Brain microvascular endothelial cell (primary cell): Measurements from ENCODE around the gene ZFHX3.

Experiments
- DNase-seq: peaks from one replicate; pipeline ENCODE4 v3.0.0-alpha.2; 2020
- H3K27ac ChIP-seq: fragments of 250-450 bp; sonication (Bioruptor Pico); 2 replicates; pipeline ENCODE4 v1.5.1; 2020; ENCODE audit warnings: mild to moderate bottlenecking, moderate library complexity
- H3K27me3 ChIP-seq: fragments of 250-450 bp; sonication (Bioruptor Pico); replicated peaks from 2 replicates; pipeline ENCODE4 v1.5.1; 2020; ENCODE audit warnings: mild to moderate bottlenecking
- H3K36me3 ChIP-seq: fragments of 250-450 bp; sonication (Bioruptor Pico); replicated peaks from 2 replicates; pipeline ENCODE4 v1.5.1; 2020; ENCODE audit warnings: mild to moderate bottlenecking
- H3K4me3 ChIP-seq: 2 replicates; pipeline ENCODE4 v1.5.1; 2011; ENCODE audit warnings: low read depth, mild to moderate bottlenecking, control low read depth, low read length, moderate library complexity
- CTCF ChIP-seq: IDR thresholded peaks from 2 replicates; pipeline ENCODE4 v1.5.1; 2011; ENCODE audit warnings: low read depth, mild to moderate bottlenecking, moderate library complexity, low read length, control low read depth, inconsistent platforms; ENCODE audit errors: missing control alignments
- in situ Hi-C: cut with HindIII; loops from 2 replicates; pipeline ENCODE4 v1.10.0; 2017; ENCODE audit warnings: low sequenced_read_pairs, low pct_ligation_motif_present

The ZFHX3 gene

GRCh38 chr16:73093146-73094144 is 45.5 kb upstream of the ZFHX3 start:
- TF ChIP-seq CTCF = no peak

GRCh38 chr16:73092236-73092781 is 44.4 kb upstream of the ZFHX3 start:
- DNase-seq = no peak
- no peak for TF ChIP-seq CTCF
- no peak overlapping the region for H3K27ac ChIP-seq
- no peak overlapping the region for H3K4me3 ChIP-seq
- in situ Hi-C loops = no loop called here
- no peaks in the 10 kb centered on the region for H3K36me3 ChIP-seq
- no peaks in the 10 kb centered on the region for H3K27me3 ChIP-seq

More at GRCh38 chr16:73093146-73094144, 45.5 kb upstream of the ZFHX3 start:
- Histone ChIP-seq H3K27me3 (no peaks in the 10 kb centered on the region), H3K36me3 (no peaks in the 10 kb centered on the region), H3K27ac (no peak overlapping the region), H3K4me3 (no peak overlapping the region)
- in situ Hi-C loops = no loop called here
- peak; percentile 74 for DNase-seq

GRCh38 chr16:73091174-73091573 is 43.2 kb upstream of the ZFHX3 start:
- in situ Hi-C loops = no loop called here
- Histone ChIP-seq H3K27ac (no peak overlapping the region), H3K27me3 (no peaks in the 10 kb centered on the region), H3K4me3 (no peak overlapping the region), H3K36me3 (no peaks in the 10 kb centered on the region)
- TF ChIP-seq CTCF = no peak
- DNase-seq = no peak

GRCh38 chr16:73089420-73089819 is 41.5 kb upstream of the ZFHX3 start:
- TF ChIP-seq CTCF = no peak
- DNase-seq = no peak
- in situ Hi-C loops = no loop called here
- Histone ChIP-seq H3K27ac (no peak overlapping the region), H3K27me3 (no peaks in the 10 kb centered on the region), H3K36me3 (no peaks in the 10 kb centered on the region), H3K4me3 (no peak overlapping the region)

GRCh38 chr16:73086108-73086507 is 38.2 kb upstream of the ZFHX3 start:
- in situ Hi-C loops = no loop called here

More at GRCh38 chr16:73086108-73086507, 38.2 kb upstream of the ZFHX3 start:
- Histone ChIP-seq H3K4me3 (no peak overlapping the region), H3K36me3 (no peaks in the 10 kb centered on the region), H3K27ac (no peak overlapping the region), H3K27me3 (no peaks in the 10 kb centered on the region)
- no peak for DNase-seq
- TF ChIP-seq CTCF = no peak
